Kidney (tissue), 14 donors: ENCODE results near the gene NOD1. TPM values are rescaled to one million over a fixed set of nuclear protein-coding genes. Genes with fewer than 3 reads are reported as not detected.
A peak's percentile ranks its signal among the peaks of the same experiment; 100 is the strongest.

Source experiments
- DNase-seq, 5 donors: peaks; one replicate each; pipeline ENCODE4 v3.0.0-alpha.2; 2013 to 2020
- FAIRE-seq: peaks from 2 replicates; lab custom pipeline; 2012; peaks lifted over from hg19 to GRCh38; lab: Jason Lieb, UNC
- H3K27ac ChIP-seq, 2 donors: one replicate each; pipeline ENCODE4 v1.7.0; 2013; ENCODE audit warnings: low read depth in 2 of 2, low read length in 2 of 2, inconsistent platforms in 1 of 2
- H3K27me3 ChIP-seq: one replicate; pipeline ENCODE4 v1.7.1; 2013; ENCODE audit warnings: low read length, inconsistent platforms; ENCODE audit not compliant: control insufficient read depth, insufficient read depth
- H3K36me3 ChIP-seq, 3 donors: one replicate each; pipeline versions ENCODE4 v1.7.0 to v1.7.1; 2013; ENCODE audit warnings: low read length in 3 of 3, control low read depth in 1 of 3, inconsistent platforms in 1 of 3; ENCODE audit not compliant: insufficient read depth in 3 of 3, control insufficient read depth in 2 of 3
- H3K4me1 ChIP-seq, 3 donors: one replicate each; pipeline versions ENCODE4 v1.7.0 to v1.7.1; 2013; ENCODE audit warnings: low read length in 3 of 3, inconsistent platforms in 1 of 3, low read depth in 1 of 3; ENCODE audit not compliant: control insufficient read depth in 2 of 3, insufficient read depth in 2 of 3
- H3K4me3 ChIP-seq, 3 donors: one replicate each; pipeline versions ENCODE4 v1.7.0 to v1.8.1; 2013; ENCODE audit warnings: low read length in 3 of 3, control low read depth in 1 of 3, inconsistent platforms in 1 of 3
- H3K9ac ChIP-seq, 3 donors: one replicate each; pipeline versions ENCODE4 v1.7.0 to v1.7.1; 2013; ENCODE audit warnings: low read length in 3 of 3, control low read depth in 1 of 3, inconsistent platforms in 1 of 3
- H3K9me3 ChIP-seq, 3 donors: one replicate each; pipeline versions ENCODE4 v1.7.0 to v1.7.1; 2013; ENCODE audit warnings: low read length in 3 of 3, control low read depth in 1 of 3, inconsistent platforms in 1 of 3; ENCODE audit not compliant: control insufficient read depth in 2 of 3, insufficient read depth in 1 of 3
- CTCF ChIP-seq: IDR thresholded peaks from 3 replicates; pipeline ENCODE4 v1.5.1; 2012; ENCODE audit warnings: mild to moderate bottlenecking, moderate library complexity, borderline replicate concordance; ENCODE audit not compliant: insufficient read depth; ENCODE audit errors: extremely low read depth
- intact Hi-C: fragments of 100-400 bp; cut with DNase I; formaldehyde crosslinking; loops from one replicate; pipeline ENCODE4 v1.11.1; 2022
- polyA plus RNA-seq: library from polyadenylated mRNA; stranded (reverse); fragments of 350-450 nt; fragmentation: Illumina TruSeq; extraction: RNeasy Lipid Tissue Mini Kit (QIAGEN cat#74804); gene quantifications from one replicate; pipeline ENCODE4 v1.2.3, GENCODE V29; 2014; ENCODE audit warnings: low read depth, low replicate concordance; ENCODE audit not compliant: insufficient read depth
- total RNA-seq: library from RNA; stranded (reverse); fragmentation: NEBNext Ultra II Directional; extraction: Animal tissue kit (Norgen Biotek cat#: 25700); gene quantifications from one replicate; pipeline ENCODE4 v1.2.1, GENCODE V29; 2021
- donor health status: control.
- donor health status: control.
- donor health status: control.
- donor health status: control.
- donor health status: control.
- donor health status: DM: yes; HTN: yes; CAD: no.
- donor health status: Normal renal cell carcinoma (clear cell type).

The NOD1 gene
- total and polyA plus RNA-seq, 2 donors from 2014 or later, result 3.8 to 15.6 TPM

- Histone ChIP-seq H3K4me1 (peaks cover 0 to 12% (median 4%) of the 10 kb centered on the region in 3 donors), H3K27me3 (no peaks in the 10 kb centered on the region), H3K9me3 (no peaks in the 10 kb centered on the region), H3K4me3 (peak overlapping the region in 2 of 3 donors; percentile 81 to 99), H3K27ac (no peak overlapping the region), H3K36me3 (peaks cover 0 to under 1% (median 0%) of the 10 kb centered on the region in 3 donors), H3K9ac (no peak overlapping the region)
- no peak for TF ChIP-seq CTCF
- intact Hi-C loops, result no loop called here
- no peak for FAIRE-seq
- no peak for DNase-seq
Measured at GRCh38 chr7:30502470-30503251, 24.1 kb upstream of the NOD1 start.

DNA sequence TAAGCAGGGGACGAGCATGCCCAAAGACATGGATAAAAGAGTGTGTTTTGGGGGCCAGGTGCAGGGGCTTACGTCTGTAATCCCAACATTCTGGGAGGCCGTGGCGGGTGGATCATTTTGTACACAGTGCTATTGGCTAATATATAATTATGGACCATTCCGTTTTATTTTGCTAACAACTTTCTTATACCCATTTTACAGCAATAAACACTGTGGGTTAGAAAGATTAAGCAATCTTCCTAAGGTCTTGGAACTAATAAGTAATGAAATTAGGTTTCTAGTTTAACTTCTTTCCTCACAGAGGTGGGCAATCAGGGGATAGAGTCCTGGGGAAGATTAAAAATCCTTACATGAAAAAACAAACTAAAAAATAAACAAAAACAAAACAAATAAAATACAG is 22.7 kb upstream of the NOD1 start:
- H3K27ac ChIP-seq, result no peak overlapping the region
- no peaks in the 10 kb centered on the region for H3K27me3 ChIP-seq
- H3K9me3 ChIP-seq, result no peaks in the 10 kb centered on the region
- no peak for DNase-seq
- H3K4me3 ChIP-seq, result no peak overlapping the region
- H3K36me3 ChIP-seq, result peaks cover 0 to 5% (median 2%) of the 10 kb centered on the region in 3 donors
- no peak for FAIRE-seq
- peaks cover 0 to 12% (median 4%) of the 10 kb centered on the region in 3 donors for H3K4me1 ChIP-seq
- H3K9ac ChIP-seq, result no peak overlapping the region
- TF ChIP-seq CTCF, result no peak
- intact Hi-C loops, result no loop called here

- Histone ChIP-seq H3K9ac (no peak overlapping the region), H3K27ac (no peak overlapping the region), H3K4me3 (no peak overlapping the region), H3K27me3 (no peaks in the 10 kb centered on the region), H3K36me3 (peaks cover 0 to 6% (median 2%) of the 10 kb centered on the region in 3 donors), H3K9me3 (no peaks in the 10 kb centered on the region), H3K4me1 (no peaks in the 10 kb centered on the region)
- DNase-seq (no peak), FAIRE-seq (no peak)
- no peak for TF ChIP-seq CTCF
- intact Hi-C loops, result no loop called here
Measured at GRCh38 chr7:30493228-30493627, 14.6 kb upstream of the NOD1 start.
